ENCODE results near the gene EIF2A.
"Not testable (repeated sequence)": the region's sequence is repeated elsewhere in the genome, so short reads cannot be mapped to it uniquely, and the experiment has no call there.

The EIF2A gene

DNA sequence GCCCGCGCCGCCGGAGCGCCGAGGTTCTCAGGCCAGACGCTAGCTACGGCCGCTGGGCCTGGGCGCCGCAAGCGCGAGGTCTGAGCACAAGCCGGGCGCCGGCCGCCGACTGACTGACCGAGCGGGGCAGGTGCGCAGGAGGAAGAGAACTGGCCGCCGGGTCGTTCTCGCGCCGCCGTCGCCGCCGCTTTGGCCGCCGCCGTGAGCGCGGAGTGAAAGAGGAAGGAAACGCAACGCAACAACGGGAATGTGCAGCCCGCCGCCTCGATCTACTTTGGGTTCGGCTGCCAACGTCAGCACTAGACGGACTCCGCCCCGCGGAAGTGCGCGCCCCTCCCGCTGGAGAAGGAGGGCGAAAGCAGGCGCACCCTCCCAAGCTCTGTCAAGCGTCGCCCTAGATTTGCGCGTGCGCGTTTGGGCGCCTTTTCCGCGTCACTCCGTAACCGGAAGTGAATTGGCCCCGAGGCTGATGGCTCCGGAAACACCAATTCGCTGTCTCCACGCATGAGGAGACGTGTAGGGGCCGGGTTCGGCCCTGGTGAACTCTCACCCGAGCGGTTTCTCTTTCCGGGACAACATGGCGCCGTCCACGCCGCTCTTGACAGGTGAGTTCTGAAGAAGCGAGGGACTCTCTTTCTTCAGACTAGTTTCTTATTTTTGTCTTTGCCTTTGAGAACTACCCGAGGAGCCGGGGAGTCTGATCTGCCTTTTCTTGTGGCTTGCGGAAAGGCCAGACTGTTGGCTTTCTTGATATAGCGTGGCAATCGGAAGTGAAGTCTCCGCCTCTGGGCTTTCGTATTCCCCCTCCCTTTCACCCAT, at the start of gene EIF2A, which contains the start of gene SERP1:
Gene EIF2A (plus strand): TSS at position 562 of the 819 bp plus-strand sequence. CDS start 16 bp downstream, at position 578.
Gene SERP1 (minus strand): TSS at position 271 of the 819 bp plus-strand sequence. CDS start 361 bp downstream, outside the sequence.
- peak within 1 kb of the TSS; percentile 97 for H3K27ac ChIP-seq

GRCh38 chr3:150497956-150498355, 48.6 kb upstream of the EIF2A start:
- H3K27ac ChIP-seq: no peak overlapping the region

More for the DNA sequence above, at the start of gene EIF2A, which contains the start of gene SERP1:
- TF ChIP-seq, protein P1, sequence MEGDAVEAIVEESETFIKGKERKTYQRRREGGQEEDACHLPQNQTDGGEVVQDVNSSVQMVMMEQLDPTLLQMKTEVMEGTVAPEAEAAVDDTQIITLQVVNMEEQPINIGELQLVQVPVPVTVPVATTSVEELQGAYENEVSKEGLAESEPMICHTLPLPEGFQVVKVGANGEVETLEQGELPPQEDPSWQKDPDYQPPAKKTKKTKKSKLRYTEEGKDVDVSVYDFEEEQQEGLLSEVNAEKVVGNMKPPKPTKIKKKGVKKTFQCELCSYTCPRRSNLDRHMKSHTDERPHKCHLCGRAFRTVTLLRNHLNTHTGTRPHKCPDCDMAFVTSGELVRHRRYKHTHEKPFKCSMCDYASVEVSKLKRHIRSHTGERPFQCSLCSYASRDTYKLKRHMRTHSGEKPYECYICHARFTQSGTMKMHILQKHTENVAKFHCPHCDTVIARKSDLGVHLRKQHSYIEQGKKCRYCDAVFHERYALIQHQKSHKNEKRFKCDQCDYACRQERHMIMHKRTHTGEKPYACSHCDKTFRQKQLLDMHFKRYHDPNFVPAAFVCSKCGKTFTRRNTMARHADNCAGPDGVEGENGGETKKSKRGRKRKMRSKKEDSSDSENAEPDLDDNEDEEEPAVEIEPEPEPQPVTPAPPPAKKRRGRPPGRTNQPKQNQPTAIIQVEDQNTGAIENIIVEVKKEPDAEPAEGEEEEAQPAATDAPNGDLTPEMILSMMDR (conservative IDR thresholded peaks at IDR 0.05): no peak

DNA sequence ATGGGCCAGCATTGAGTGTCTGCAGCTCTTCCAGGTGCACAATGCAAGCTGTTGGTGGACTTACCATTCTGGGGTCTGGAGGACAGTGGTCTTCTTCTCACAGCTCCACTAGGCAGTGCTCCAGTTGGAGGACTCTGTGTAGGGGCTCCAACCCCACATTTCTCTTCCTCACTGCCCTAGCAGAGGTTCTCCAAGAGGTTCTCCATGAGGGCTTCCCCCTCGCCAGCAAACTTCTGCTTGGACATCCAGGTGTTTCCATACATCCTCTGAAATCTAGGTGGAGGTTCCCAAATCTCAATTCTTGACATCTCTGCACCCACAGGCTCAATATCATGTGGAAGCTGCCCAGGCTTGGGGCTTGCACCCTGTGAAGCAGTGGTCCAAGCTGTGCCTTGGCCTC, 45.6 kb upstream of the EIF2A start:
- not testable (repeated sequence) for H3K27ac ChIP-seq

More at GRCh38 chr3:150497956-150498355, 48.6 kb upstream of the EIF2A start:
- TF ChIP-seq, protein P1 (conservative IDR thresholded peaks at IDR 0.05): no peak

DNA sequence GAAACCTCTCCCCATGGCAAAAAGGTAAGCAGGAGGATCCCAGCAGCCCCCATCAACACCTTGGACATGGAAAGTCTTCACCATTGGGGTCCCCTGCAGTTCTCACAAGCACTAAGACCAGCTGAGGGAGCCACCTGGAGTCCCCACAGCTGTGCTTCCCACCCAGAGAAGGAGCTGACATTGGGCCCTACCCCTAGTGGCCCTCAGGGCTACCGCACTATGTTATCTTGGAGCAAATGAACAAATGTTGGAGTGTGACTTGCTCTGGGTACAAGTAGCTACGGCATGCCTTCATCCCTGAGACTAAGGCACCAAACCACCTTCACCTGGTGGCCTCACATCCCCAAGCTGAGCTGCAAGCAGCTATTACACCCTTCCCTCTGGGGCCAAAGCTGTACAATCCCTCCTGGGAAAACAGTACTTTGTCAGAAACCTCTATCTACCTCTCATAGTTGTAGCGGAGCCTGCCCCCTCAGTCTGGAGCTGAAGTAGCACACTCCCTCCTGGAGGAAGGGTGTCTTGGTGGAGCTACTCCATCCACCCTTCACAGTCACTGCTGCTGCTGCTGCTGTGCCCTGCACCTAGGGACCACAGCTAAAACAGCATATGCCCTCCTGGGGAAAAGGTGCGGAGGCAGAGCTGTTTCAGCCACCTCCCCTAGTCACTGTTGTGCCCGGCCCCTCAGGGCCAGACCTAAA, 43.0 kb upstream of the EIF2A start:
- TF ChIP-seq, protein P1 (conservative IDR thresholded peaks at IDR 0.05): no peak
- no peak overlapping the region for H3K27ac ChIP-seq

- H3K27ac ChIP-seq: no peak overlapping the region
- TF ChIP-seq, protein P1 (conservative IDR thresholded peaks at IDR 0.05): no peak
Measured at GRCh38 chr3:150504483-150504882, 42.1 kb upstream of the EIF2A start.

GRCh38 chr3:150508401-150508800, 38.2 kb upstream of the EIF2A start:
- no peak overlapping the region for H3K27ac ChIP-seq
- TF ChIP-seq, protein P1 (conservative IDR thresholded peaks at IDR 0.05): no peak

DNA sequence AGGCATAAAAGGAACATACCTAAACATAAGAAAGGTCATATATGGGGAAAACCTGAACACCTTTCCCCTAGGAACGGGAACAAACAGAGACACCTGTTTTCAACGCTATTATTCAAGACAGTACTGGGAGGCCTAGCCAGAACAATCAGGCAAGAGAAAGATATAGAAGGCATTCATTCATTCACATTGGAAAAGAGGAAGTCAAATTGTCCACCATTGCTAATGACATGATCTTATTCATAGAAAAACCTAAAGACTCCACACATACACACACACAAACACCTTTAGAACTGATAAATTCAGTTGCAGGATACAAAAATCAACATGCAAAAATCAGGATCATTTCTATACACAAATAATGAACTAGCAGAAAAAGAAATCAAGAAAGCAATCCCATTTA, 36.8 kb upstream of the EIF2A start:
- TF ChIP-seq, protein P1 (conservative IDR thresholded peaks at IDR 0.05): no peak
- no peak overlapping the region for H3K27ac ChIP-seq
